Testis (tissue), 2 donors: Measurements from ENCODE around the gene SHOC1.

ENCODE experiments used
- POLR2A ChIP-seq: fragments of 450-650 bp; IDR thresholded peaks from one replicate; pipeline ENCODE4 v1.6.1; 2017; ENCODE audit warnings: antibody characterized with exemption, mild to moderate bottlenecking, moderate library complexity
- TF ChIP-seq, protein P1 (sequence below), 3 experiments: fragments of 450-650 bp in 2 of 3; fragments of 200-600 bp in 1 of 3; sonication (generic) in 1 of 3; IDR thresholded peaks; one replicate each; pipeline ENCODE4 v1.5.1; 2016 to 2019; ENCODE audit warnings: antibody characterized with exemption in 3 of 3, mild to moderate bottlenecking in 2 of 3, moderate library complexity in 1 of 3

DNA sequence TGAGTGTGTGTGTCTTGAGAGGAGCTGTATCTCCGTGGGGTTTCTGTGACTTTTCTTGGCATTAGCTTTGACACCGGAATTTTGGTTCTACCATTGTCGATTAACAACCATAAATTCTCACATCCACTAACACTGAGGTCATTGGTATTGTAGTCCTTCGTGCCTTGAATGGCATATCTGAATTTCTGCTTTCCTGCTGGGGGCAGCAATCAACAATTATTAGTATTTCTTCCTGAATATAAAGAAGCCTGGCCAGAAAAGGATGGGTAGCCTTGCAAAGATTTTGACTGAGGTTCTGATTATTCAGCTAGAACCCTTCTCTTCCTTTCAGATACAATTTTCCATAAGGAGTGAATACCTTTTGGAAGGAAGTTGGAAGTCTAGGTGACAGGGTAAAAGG is 33.5 kb upstream of the SHOC1 start:
- TF ChIP-seq, protein P1, sequence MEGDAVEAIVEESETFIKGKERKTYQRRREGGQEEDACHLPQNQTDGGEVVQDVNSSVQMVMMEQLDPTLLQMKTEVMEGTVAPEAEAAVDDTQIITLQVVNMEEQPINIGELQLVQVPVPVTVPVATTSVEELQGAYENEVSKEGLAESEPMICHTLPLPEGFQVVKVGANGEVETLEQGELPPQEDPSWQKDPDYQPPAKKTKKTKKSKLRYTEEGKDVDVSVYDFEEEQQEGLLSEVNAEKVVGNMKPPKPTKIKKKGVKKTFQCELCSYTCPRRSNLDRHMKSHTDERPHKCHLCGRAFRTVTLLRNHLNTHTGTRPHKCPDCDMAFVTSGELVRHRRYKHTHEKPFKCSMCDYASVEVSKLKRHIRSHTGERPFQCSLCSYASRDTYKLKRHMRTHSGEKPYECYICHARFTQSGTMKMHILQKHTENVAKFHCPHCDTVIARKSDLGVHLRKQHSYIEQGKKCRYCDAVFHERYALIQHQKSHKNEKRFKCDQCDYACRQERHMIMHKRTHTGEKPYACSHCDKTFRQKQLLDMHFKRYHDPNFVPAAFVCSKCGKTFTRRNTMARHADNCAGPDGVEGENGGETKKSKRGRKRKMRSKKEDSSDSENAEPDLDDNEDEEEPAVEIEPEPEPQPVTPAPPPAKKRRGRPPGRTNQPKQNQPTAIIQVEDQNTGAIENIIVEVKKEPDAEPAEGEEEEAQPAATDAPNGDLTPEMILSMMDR (IDR thresholded peaks at IDR 0.05): no peak
- no peak for TF ChIP-seq POLR2A
